WI38 (cell line): ENCODE data around the gene SULF2.
"Not testable (repeated sequence)": the region's sequence is repeated elsewhere in the genome, so short reads cannot be mapped to it uniquely, and the experiment has no call there.

Experiments
- H3K4me3 ChIP-seq: 2 replicates; pipeline ENCODE4 v1.5.1; 2011; ENCODE audit warnings: low read depth, mild to moderate bottlenecking, control low read depth, low read length
- CTCF ChIP-seq: IDR thresholded peaks from 2 replicates; pipeline ENCODE4 v1.5.1; 2012; ENCODE audit warnings: low read depth, mild to moderate bottlenecking, control low read depth, low read length

The SULF2 gene

GRCh38 chr20:47810721-47811347 lies 25.6 kb upstream of the SULF2 start:
- no peak for TF ChIP-seq CTCF
- no peak overlapping the region for H3K4me3 ChIP-seq

- H3K4me3 ChIP-seq = no peak overlapping the region
- no peak for TF ChIP-seq CTCF
These were observed 24.9 kb upstream of the SULF2 start for GRCh38 chr20:47810116-47810677.

- TF ChIP-seq CTCF = no peak
- no peak overlapping the region for H3K4me3 ChIP-seq
These were observed 24.1 kb upstream of the SULF2 start for GRCh38 chr20:47809161-47809960.

GRCh38 chr20:47805951-47806350 lies 20.7 kb upstream of the SULF2 start:
- no peak for TF ChIP-seq CTCF
- H3K4me3 ChIP-seq = no peak overlapping the region

GRCh38 chr20:47804972-47805371 lies 19.7 kb upstream of the SULF2 start:
- not testable (repeated sequence) for H3K4me3 ChIP-seq

- H3K4me3 ChIP-seq = not testable (repeated sequence)
These were observed 19.0 kb upstream of the SULF2 start for GRCh38 chr20:47804224-47804825.

GRCh38 chr20:47802975-47803374 lies 17.7 kb upstream of the SULF2 start:
- H3K4me3 ChIP-seq = no peak overlapping the region
- no peak for TF ChIP-seq CTCF
